Ovary (tissue), 3 donors: ENCODE results near the gene PLBD1.

Experiments used
- CTCF ChIP-seq, 3 donors: fragments of 450-650 bp in 2 of 3; fragments of 200-600 bp in 1 of 3; IDR thresholded peaks; one replicate each; pipeline versions ENCODE4 v1.5.1 to v1.8.0; 2016 to 2022; ENCODE audit warnings: antibody characterized with exemption in 3 of 3, mild to moderate bottlenecking in 1 of 3
- EP300 ChIP-seq: sonication (generic); formaldehyde crosslinking; IDR thresholded peaks from one replicate; pipeline ENCODE4 v1.6.1; 2017; ENCODE audit warnings: antibody characterized with exemption
- POLR2A ChIP-seq: fragments of 450-650 bp; IDR thresholded peaks from one replicate; pipeline ENCODE4 v1.6.1; 2017; ENCODE audit warnings: antibody characterized with exemption, mild to moderate bottlenecking, moderate library complexity
- donor health status: DM: no; HTN: no; CAD: no.

- no peak for TF ChIP-seq POLR2A
- no peak for TF ChIP-seq CTCF (IDR thresholded peaks at IDR 0.05)
- TF ChIP-seq EP300, result no peak
Observed at GRCh38 chr12:14562279-14562678, 5.4 kb downstream of the PLBD1 start.
